Smooth muscle cell (in vitro differentiated cells): Measurements from ENCODE around the gene CBR1. TPM values are rescaled to one million over a fixed set of nuclear protein-coding genes. Genes with fewer than 3 reads are reported as not detected.

Source experiments
- DNase-seq: peaks from one replicate; lab custom pipeline; 2025; ENCODE audit not compliant: unreplicated experiment; lab: John Stamatoyannopoulos, UW
- H2AFZ ChIP-seq: fragments of 200-600 bp; sonication (generic); 2 replicates; pipeline ENCODE4 v1.6.0; 2016; ENCODE audit warnings: antibody characterized with exemption, low read depth, mild to moderate bottlenecking
- H3F3A ChIP-seq: fragments of 200-600 bp; sonication (generic); 2 replicates; pipeline ENCODE4 v1.6.0; 2017; ENCODE audit warnings: antibody characterized with exemption, low read depth
- H3K27ac ChIP-seq: fragments of 200-600 bp; sonication (generic); 2 replicates; pipeline ENCODE4 v1.5.1; 2016; ENCODE audit warnings: low read depth, mild to moderate bottlenecking
- H3K27me3 ChIP-seq: fragments of 200-600 bp; sonication (generic); 2 replicates; pipeline ENCODE4 v1.6.1; 2016; ENCODE audit warnings: low read depth, mild to moderate bottlenecking
- H3K36me3 ChIP-seq: fragments of 200-600 bp; sonication (generic); 2 replicates; pipeline ENCODE4 v1.5.1; 2016; ENCODE audit warnings: low read depth
- H3K4me1 ChIP-seq: fragments of 200-600 bp; sonication (generic); 2 replicates; pipeline ENCODE4 v1.5.1; 2016; ENCODE audit warnings: low read depth
- H3K4me2 ChIP-seq: fragments of 200-600 bp; sonication (generic); 2 replicates; pipeline ENCODE4 v1.6.0; 2016; ENCODE audit warnings: mild to moderate bottlenecking
- H3K4me3 ChIP-seq: fragments of 200-600 bp; sonication (generic); 2 replicates; pipeline ENCODE4 v1.5.1; 2016; ENCODE audit warnings: mild to moderate bottlenecking
- H3K79me2 ChIP-seq: fragments of 200-600 bp; sonication (generic); 2 replicates; pipeline ENCODE4 v1.6.0; 2016; ENCODE audit warnings: low read depth, mild to moderate bottlenecking
- H3K9ac ChIP-seq: fragments of 200-600 bp; sonication (generic); 2 replicates; pipeline ENCODE4 v1.6.0; 2016; ENCODE audit warnings: low read depth
- H3K9me3 ChIP-seq: fragments of 200-600 bp; sonication (generic); replicated peaks from 2 replicates; pipeline ENCODE4 v1.5.1; 2016; ENCODE audit warnings: low read depth
- H4K20me1 ChIP-seq: fragments of 200-600 bp; sonication (generic); 2 replicates; pipeline ENCODE4 v1.6.0; 2016; ENCODE audit warnings: low read depth
- CTCF ChIP-seq: fragments of 200-600 bp; sonication (generic); IDR thresholded peaks from 2 replicates; pipeline ENCODE4 v1.5.1; 2017; ENCODE audit warnings: borderline replicate concordance, mild to moderate bottlenecking, antibody characterized with exemption; ENCODE audit not compliant: insufficient read depth, poor library complexity, severe bottlenecking
- WGBS: methylation state at CpG from one replicate; pipeline ENCODE4 v1.1.7; 2016; ENCODE audit warnings: low lambda C conversion rate; 5-methylcytosine and 5-hydroxymethylcytosine counted together
- polyA plus RNA-seq: library from polyadenylated mRNA; unstranded; fragments of >200 nt; fragmentation: Nextera tagmentation; extraction: Ambion mirVana; gene quantifications from 2 replicates; pipeline ENCODE4 v1.2.1, GENCODE V29; 2016
- total RNA-seq: library from RNA; depleted of rRNA; stranded (reverse); fragments of >200 nt; gene quantifications from 2 replicates; pipeline ENCODE4 v1.2.3, GENCODE V29; 2014

CBR1 gene
- total and polyA plus RNA-seq, 2 experiments from 2014 or later: 67.1 to 90.7 TPM

DNA sequence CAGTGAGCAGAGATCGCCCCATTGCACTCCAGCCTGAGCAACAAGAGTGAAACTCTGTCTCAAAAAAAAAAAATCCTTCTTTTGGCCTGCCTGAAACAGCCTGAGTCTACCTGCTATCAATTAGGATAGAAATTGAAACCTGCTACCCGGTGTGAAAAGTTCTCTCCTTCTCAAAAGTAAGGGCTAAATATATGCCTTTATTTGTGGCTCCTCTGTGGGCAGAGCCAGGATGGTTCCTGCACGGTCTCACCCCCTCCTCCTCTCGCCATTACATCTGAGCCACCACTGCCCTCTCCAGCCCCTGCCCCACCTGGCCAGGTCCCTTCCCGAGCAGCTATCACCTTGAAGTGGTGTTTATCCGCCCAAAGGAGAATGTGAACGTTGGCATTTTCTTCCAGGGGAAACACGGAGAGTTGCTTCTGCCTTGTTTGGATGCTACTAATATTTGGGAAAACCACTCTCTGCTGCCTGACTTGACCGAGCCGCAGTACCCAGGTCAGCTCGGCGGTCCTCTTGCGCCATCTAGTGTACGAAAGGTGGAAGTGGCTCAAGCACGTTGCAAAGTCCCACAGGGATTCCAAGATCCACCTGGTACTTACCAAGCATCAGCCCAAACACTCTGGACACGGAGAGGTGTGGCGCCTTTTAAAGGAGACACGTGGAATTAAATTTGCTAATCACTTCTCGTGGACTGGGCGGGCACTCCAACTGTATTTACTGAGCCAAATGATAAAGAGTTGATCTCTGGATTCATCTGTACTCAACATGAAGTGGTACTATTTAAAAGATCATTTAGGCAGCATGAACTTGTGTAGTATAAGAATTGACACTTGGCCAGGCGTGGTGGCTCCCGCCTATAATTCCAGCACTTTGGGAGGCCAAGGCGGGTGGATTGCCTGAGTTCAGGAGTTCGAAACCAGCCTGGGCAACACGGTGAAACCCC is 41.4 kb upstream of the CBR1 start:
- no peaks in the 10 kb centered on the region for H3K36me3 ChIP-seq
- TF ChIP-seq CTCF: peak; percentile 91
- WGBS: 26% methylated on average over 25 of the region's 25 CpGs
- no peaks in the 10 kb centered on the region for H3K4me1 ChIP-seq
- peak; percentile 24 for DNase-seq
- H3K9me3 ChIP-seq: no peaks in the 10 kb centered on the region
- no peaks in the 10 kb centered on the region for H3K27me3 ChIP-seq
- no peak overlapping the region for H3K4me3 ChIP-seq
- H4K20me1 ChIP-seq: no peaks in the 10 kb centered on the region
- no peak overlapping the region for H3K27ac ChIP-seq
- H3K79me2 ChIP-seq: no peaks in the 10 kb centered on the region
- no peak overlapping the region for H2AFZ ChIP-seq
- H3K4me2 ChIP-seq: peak overlapping the region; percentile 51
- H3K9ac ChIP-seq: no peak overlapping the region
- H3F3A ChIP-seq: no peaks in the 10 kb centered on the region

DNA sequence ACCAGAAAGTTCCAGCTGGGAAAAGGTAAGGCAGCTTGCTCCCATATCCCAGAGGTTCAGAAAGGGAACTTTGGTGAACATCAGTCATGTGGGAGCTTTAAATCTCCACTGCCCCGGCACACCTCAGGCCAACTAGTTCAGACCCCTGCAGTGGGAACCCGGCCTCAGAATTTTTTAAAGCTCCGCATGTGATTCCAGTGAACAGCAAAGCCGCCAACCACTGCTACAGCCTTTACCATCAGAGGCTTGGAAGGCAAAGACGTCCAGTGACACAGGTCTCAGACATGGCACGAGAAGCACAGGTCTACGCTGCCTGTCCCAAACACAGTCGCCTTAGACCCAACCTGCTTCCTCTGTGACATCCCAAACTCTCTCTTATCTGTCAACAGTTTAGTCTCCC is 40.5 kb upstream of the CBR1 start:
- Histone ChIP-seq H3K9me3 (no peaks in the 10 kb centered on the region), H3K27me3 (no peaks in the 10 kb centered on the region), H3K79me2 (no peaks in the 10 kb centered on the region), H3K4me2 (no peak overlapping the region), H3K4me3 (no peak overlapping the region), H3F3A (no peaks in the 10 kb centered on the region), H3K4me1 (no peaks in the 10 kb centered on the region), H4K20me1 (no peaks in the 10 kb centered on the region), H3K27ac (no peak overlapping the region), H2AFZ (no peak overlapping the region), H3K9ac (no peak overlapping the region), H3K36me3 (no peaks in the 10 kb centered on the region)
- no peak for DNase-seq
- no peak for TF ChIP-seq CTCF
- WGBS: 86% methylated on average over 8 of the region's 8 CpGs

GRCh38 chr21:36030581-36031189 is 39.1 kb upstream of the CBR1 start:
- 62% methylated on average over 16 of the region's 16 CpGs for WGBS
- no peak for DNase-seq
- Histone ChIP-seq H3K27ac (no peak overlapping the region), H2AFZ (no peak overlapping the region), H3K4me2 (no peak overlapping the region), H3K79me2 (no peaks in the 10 kb centered on the region), H3K36me3 (no peaks in the 10 kb centered on the region), H3K27me3 (no peaks in the 10 kb centered on the region), H3F3A (no peaks in the 10 kb centered on the region), H4K20me1 (no peaks in the 10 kb centered on the region), H3K4me1 (no peaks in the 10 kb centered on the region), H3K9me3 (no peaks in the 10 kb centered on the region), H3K4me3 (no peak overlapping the region), H3K9ac (no peak overlapping the region)
- no peak for TF ChIP-seq CTCF
